ENCODE measurements around the gene LSM7.
A peak's percentile ranks its signal among the peaks of the same experiment; 100 is the strongest.

Gene LSM7

GRCh38 chr19:2320049-2320448, 8.3 kb downstream of the LSM7 start:
- no peak for DNase-seq

GRCh38 chr19:2319551-2319950, 8.8 kb downstream of the LSM7 start:
- no peak for DNase-seq

GRCh38 chr19:2318923-2319322, 9.5 kb downstream of the LSM7 start:
- no peak for DNase-seq

- no peak for DNase-seq
Measured at GRCh38 chr19:2317756-2318155, 10.6 kb downstream of the LSM7 start.

- no peak for DNase-seq
Measured at GRCh38 chr19:2317300-2317699, 11.1 kb downstream of the LSM7 start.

- no peak for DNase-seq
Measured at GRCh38 chr19:2315818-2316353, 12.5 kb downstream of the LSM7 start.

GRCh38 chr19:2315121-2315817, 13.1 kb downstream of the LSM7 start:
- DNase-seq = no peak

GRCh38 chr19:2312820-2313501, 15.4 kb downstream of the LSM7 start:
- DNase-seq = no peak

- no peak for DNase-seq
Measured at GRCh38 chr19:2311093-2311492, 17.3 kb downstream of the LSM7 start.

- no peak for DNase-seq
Measured at GRCh38 chr19:2309734-2310362, 18.5 kb downstream of the LSM7 start.

GRCh38 chr19:2308114-2308556, 20.3 kb downstream of the LSM7 start, which contains the start of gene LINGO3:
Gene LINGO3 (minus strand): TSS chr19:2308154. CDS start chr19:2291776, 16,378 bp downstream.
- no peak for DNase-seq

- DNase-seq = no peak
Measured at GRCh38 chr19:2307518-2308012, 20.8 kb downstream of the LSM7 start.

GRCh38 chr19:2306971-2307370, 21.4 kb downstream of the LSM7 start:
- no peak for DNase-seq

GRCh38 chr19:2306281-2306806, 22.0 kb downstream of the LSM7 start:
- DNase-seq = no peak

GRCh38 chr19:2305452-2306280, 22.7 kb downstream of the LSM7 start:
- DNase-seq = no peak

GRCh38 chr19:2303211-2303798, 25.1 kb downstream of the LSM7 start:
- DNase-seq = no peak

- peak in 1 of 2 experiments; percentile 20 for DNase-seq
Measured at GRCh38 chr19:2302319-2303210, 25.8 kb downstream of the LSM7 start.

GRCh38 chr19:2300533-2300932, 27.9 kb downstream of the LSM7 start:
- no peak for DNase-seq

- DNase-seq = no peak
Measured at GRCh38 chr19:2296141-2296540, 32.2 kb downstream of the LSM7 start.

GRCh38 chr19:2294687-2295335, 33.6 kb downstream of the LSM7 start:
- no peak for DNase-seq

Measured in stimulated activated CD4-positive, alpha-beta T cell treated with anti-CD3 and anti-CD28 coated beads, Interleukin-4, amount 100 ng/mL, for 4 hours (primary cell).